ENCODE measurements around the gene NEMF. TPM values are rescaled to one million over a fixed set of nuclear protein-coding genes. Genes with fewer than 3 reads are reported as not detected.
"Not testable (repeated sequence)": the region's sequence is repeated elsewhere in the genome, so short reads cannot be mapped to it uniquely, and the experiment has no call there.

The NEMF gene
- total RNA-seq, 1 donor from 2014 or later, result 110 TPM

GRCh38 chr14:49879646-49880204, 27.1 kb upstream of the NEMF start:
- Mint-ChIP-seq H3K4me3 (no peak overlapping the region), H3K36me3 (ENCODE audit: low read depth) (no peaks in the 10 kb centered on the region), H3K27ac (peak overlapping the region; percentile 47), H3K4me1 (peaks cover 14% of the 10 kb centered on the region), H3K9me3 (no peaks in the 10 kb centered on the region), H3K27me3 (no peaks in the 10 kb centered on the region)
- DNase-seq (no peak), ATAC-seq (ENCODE audit: low read depth) (peak; percentile 90)
- TF ChIP-seq CTCF (IDR thresholded peaks at IDR 0.05), result no peak
- ChIA-PET CTCF (interaction anchor here (0.6 to 1.7 kb wide), 20 partner anchors 9 to 233 kb away, joined by 3 to 11 read pairs (median 4); partner anchors contain the start of genes ARF6 and NEMF), POLR2A (interaction anchor here (0.5 to 6.0 kb wide), 25 partner anchors 8 to 237 kb away, joined by 3 to 50 read pairs (median 5); partner anchors contain the start of genes ARF6, NEMF and VCPKMT)
- intact Hi-C loops (cut with micrococcal nuclease), result loop anchor here (1.0 kb wide), 3 partner anchors 9 to 226 kb away; no protein-coding TSS in a partner anchor

- DNase-seq (no peak), ATAC-seq (ENCODE audit: low read depth) (no peak)
- no peak for TF ChIP-seq CTCF (IDR thresholded peaks at IDR 0.05)
- CTCF ChIA-PET, result no interaction called here
- intact Hi-C loops (cut with micrococcal nuclease), result no loop called here
- Mint-ChIP-seq H3K4me1 (peaks cover 21% of the 10 kb centered on the region), H3K4me3 (no peak overlapping the region), H3K36me3 (ENCODE audit: low read depth) (no peaks in the 10 kb centered on the region), H3K27me3 (no peaks in the 10 kb centered on the region), H3K9me3 (no peaks in the 10 kb centered on the region), H3K27ac (no peak overlapping the region)
- POLR2A ChIA-PET, result interaction anchor here (0.6 to 6.0 kb wide), 4 partner anchors 7 to 286 kb away, joined by 3 to 50 read pairs (median 6); no protein-coding TSS in a partner anchor
Observed at GRCh38 chr14:49876563-49877127, 24.1 kb upstream of the NEMF start.

- H3K9me3 Mint-ChIP-seq, result no peaks in the 10 kb centered on the region
- no peaks in the 10 kb centered on the region for H3K27me3 Mint-ChIP-seq
- intact Hi-C loops (cut with micrococcal nuclease), result no loop called here
- H3K27ac Mint-ChIP-seq, result no peak overlapping the region
- no peak for TF ChIP-seq CTCF (IDR thresholded peaks at IDR 0.05)
- DNase-seq (no peak), ATAC-seq (ENCODE audit: low read depth) (no peak)
- CTCF ChIA-PET, result no interaction called here
- H3K4me1 Mint-ChIP-seq, result peaks cover 28% of the 10 kb centered on the region
- no peak overlapping the region for H3K4me3 Mint-ChIP-seq
- POLR2A ChIA-PET, result interaction anchor here (0.6 kb wide), 1 partner anchor 97 kb away, joined by 3 read pairs; no protein-coding TSS in a partner anchor
- H3K36me3 Mint-ChIP-seq (ENCODE audit: low read depth), result no peaks in the 10 kb centered on the region
Observed at GRCh38 chr14:49875640-49876198, 23.1 kb upstream of the NEMF start.

GRCh38 chr14:49873548-49873947, 21.0 kb upstream of the NEMF start:
- intact Hi-C loops (cut with micrococcal nuclease); H3K27me3 Mint-ChIP-seq; CTCF ChIA-PET; H3K27ac Mint-ChIP-seq; POLR2A ChIA-PET; H3K9me3 Mint-ChIP-seq; ATAC-seq (ENCODE audit: low read depth); H3K4me3 Mint-ChIP-seq; H3K36me3 Mint-ChIP-seq (ENCODE audit: low read depth); DNase-seq: not testable (repeated sequence)
- H3K4me1 Mint-ChIP-seq, result peaks cover 33% of the 10 kb centered on the region

GRCh38 chr14:49870908-49871307, 18.3 kb upstream of the NEMF start:
- Mint-ChIP-seq H3K4me3 (no peak overlapping the region), H3K9me3 (no peaks in the 10 kb centered on the region), H3K27me3 (no peaks in the 10 kb centered on the region), H3K27ac (peak overlapping the region; percentile 90), H3K36me3 (ENCODE audit: low read depth) (no peaks in the 10 kb centered on the region), H3K4me1 (peaks cover 43% of the 10 kb centered on the region)
- intact Hi-C loops (cut with micrococcal nuclease), result loop anchor here (1.0 kb wide), 3 partner anchors 8 to 106 kb away; no protein-coding TSS in a partner anchor
- POLR2A ChIA-PET, result interaction anchor here (1.2 to 11.5 kb wide), 15 partner anchors 8 to 241 kb away, joined by 3 to 233 read pairs (median 8); partner anchors contain the start of genes ARF6 and NEMF
- CTCF ChIA-PET, result interaction anchor here (0.8 to 1.6 kb wide), 3 partner anchors 9 to 21 kb away, joined by 4 to 6 read pairs (median 5); no protein-coding TSS in a partner anchor
- ATAC-seq (ENCODE audit: low read depth) (no peak), DNase-seq (no peak)
- no peak for TF ChIP-seq CTCF (IDR thresholded peaks at IDR 0.05)

Measured in activated B cell treated with CpG ODN at 0.5 μM for 24 hours (primary cell).